Omental fat pad (tissue), 4 donors: ENCODE measurements around the gene TRAPPC2L. TPM values are rescaled to one million over a fixed set of nuclear protein-coding genes. Genes with fewer than 3 reads are reported as not detected.

Source experiments
- ATAC-seq: fragments of 150-250 bp; one replicate; pipeline ENCODE4 v1.9.1; 2016; ENCODE audit warnings: mild to moderate bottlenecking, moderate library complexity; ENCODE audit not compliant: low FRiP score
- DNase-seq: peaks from one replicate; pipeline ENCODE4 v3.0.0-alpha.2; 2019; ENCODE audit warnings: low spot score
- total RNA-seq, 4 donors: library from RNA; depleted of rRNA; stranded (reverse); fragments of >200 nt; gene quantifications; one replicate each; pipeline ENCODE4 v1.1.0, GENCODE V29; 2016
- TF ChIP-seq, protein P1 (sequence below), 3 donors: fragments of 450-650 bp; IDR thresholded peaks; one replicate each; pipeline ENCODE4 v1.5.1; 2016 to 2017; ENCODE audit warnings: antibody characterized with exemption in 3 of 3, mild to moderate bottlenecking in 3 of 3, moderate library complexity in 2 of 3

The TRAPPC2L gene
- total RNA-seq, 4 donors from 2014 or later, result 25.3 to 49.4 (median 39.7) TPM

DNA sequence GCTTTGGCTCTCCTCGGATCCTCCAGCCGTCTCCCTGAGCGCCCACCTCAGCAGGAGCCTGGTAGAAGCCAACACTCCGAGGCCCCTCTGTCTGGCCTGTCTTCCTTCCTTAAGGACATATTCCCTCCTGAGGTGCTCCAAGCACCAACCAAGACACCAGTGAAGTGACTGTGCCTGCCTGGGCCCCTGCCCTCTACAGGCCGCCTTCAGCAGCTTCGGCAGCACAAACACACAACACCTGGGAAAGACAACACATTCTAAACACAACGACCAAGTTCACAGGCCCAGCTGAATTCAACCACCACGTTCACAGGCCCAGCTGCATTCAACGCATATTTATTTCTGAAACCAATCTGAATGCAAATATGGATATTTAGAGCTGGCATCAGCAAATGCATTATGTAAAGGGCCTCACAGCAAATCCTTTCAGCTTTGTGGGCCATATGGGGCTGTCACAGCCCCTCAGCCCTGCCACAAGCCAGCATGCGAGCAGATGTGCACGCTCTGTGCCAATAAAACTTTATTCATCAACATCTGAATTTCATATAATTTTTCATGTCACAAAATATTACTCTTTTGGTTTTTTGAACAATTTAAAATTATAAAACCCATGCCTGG lies 12.4 kb upstream of the TRAPPC2L start:
- TF ChIP-seq, protein P1, sequence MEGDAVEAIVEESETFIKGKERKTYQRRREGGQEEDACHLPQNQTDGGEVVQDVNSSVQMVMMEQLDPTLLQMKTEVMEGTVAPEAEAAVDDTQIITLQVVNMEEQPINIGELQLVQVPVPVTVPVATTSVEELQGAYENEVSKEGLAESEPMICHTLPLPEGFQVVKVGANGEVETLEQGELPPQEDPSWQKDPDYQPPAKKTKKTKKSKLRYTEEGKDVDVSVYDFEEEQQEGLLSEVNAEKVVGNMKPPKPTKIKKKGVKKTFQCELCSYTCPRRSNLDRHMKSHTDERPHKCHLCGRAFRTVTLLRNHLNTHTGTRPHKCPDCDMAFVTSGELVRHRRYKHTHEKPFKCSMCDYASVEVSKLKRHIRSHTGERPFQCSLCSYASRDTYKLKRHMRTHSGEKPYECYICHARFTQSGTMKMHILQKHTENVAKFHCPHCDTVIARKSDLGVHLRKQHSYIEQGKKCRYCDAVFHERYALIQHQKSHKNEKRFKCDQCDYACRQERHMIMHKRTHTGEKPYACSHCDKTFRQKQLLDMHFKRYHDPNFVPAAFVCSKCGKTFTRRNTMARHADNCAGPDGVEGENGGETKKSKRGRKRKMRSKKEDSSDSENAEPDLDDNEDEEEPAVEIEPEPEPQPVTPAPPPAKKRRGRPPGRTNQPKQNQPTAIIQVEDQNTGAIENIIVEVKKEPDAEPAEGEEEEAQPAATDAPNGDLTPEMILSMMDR (IDR thresholded peaks at IDR 0.05), result no peak
- DNase-seq, result no peak
- ATAC-seq, result no peak

DNA sequence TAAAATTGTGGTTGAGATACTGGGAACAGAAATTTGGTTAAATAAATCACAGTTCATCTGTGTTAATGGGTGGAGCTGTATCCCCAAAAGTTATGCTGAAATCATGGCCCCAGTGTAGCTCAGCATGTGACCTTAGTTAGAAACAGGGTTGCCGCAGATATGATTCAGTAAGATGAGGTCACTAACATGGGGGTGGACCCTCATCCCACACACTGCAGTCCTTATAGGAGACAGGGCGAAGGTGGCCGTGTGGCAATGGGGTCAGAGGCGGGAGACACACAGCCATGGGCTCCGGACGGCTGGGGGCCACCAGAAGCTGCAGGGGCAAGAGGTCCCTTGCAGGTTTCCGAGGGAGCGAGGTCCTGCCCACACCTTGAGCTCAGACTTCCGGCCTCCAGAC lies 10.8 kb upstream of the TRAPPC2L start:
- no peak for DNase-seq
- TF ChIP-seq, protein P1 (IDR thresholded peaks at IDR 0.05), result no peak
- ATAC-seq, result peak; percentile 12

DNA sequence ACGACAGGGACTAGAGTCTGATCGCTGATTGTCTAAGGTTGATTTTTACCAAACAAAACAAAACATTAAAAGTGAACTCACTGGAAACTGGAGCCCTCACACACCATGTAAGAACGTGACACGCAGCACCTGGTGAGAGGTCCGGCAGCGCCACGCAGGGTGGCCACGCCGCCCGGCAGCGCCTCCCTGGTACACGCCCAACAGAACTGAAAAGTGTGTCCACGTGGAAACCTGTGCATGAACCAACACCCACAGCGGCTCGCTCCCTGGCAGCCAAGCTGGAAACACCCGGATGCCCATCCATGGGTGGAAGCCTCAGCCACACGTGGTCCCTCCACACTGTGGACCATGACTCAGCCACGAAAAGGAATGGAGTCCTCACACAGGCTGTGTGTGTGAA lies 9.3 kb upstream of the TRAPPC2L start:
- no peak for ATAC-seq
- TF ChIP-seq, protein P1 (IDR thresholded peaks at IDR 0.05), result no peak
- DNase-seq, result no peak

DNA sequence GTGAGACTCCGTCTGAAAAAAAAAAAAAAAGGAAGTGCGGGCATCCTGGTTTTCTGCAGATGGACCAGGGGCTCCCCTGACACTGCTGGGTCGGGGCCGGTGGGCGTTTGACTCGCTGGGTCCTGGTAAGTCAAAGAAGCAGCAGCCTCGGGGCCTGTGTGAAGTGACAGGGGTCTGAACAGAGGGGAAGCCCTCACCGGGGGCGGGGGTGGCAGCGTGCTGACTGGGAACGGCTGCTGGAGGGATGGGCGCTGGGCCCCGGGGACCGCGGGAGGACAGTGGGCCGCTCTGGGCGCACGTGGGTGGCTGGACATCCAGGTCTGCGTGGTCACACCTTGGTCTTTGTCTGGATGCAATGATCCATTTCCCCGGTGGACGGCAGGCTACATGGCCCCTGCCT lies 8.4 kb upstream of the TRAPPC2L start:
- no peak for ATAC-seq
- TF ChIP-seq, protein P1 (IDR thresholded peaks at IDR 0.05), result no peak

DNA sequence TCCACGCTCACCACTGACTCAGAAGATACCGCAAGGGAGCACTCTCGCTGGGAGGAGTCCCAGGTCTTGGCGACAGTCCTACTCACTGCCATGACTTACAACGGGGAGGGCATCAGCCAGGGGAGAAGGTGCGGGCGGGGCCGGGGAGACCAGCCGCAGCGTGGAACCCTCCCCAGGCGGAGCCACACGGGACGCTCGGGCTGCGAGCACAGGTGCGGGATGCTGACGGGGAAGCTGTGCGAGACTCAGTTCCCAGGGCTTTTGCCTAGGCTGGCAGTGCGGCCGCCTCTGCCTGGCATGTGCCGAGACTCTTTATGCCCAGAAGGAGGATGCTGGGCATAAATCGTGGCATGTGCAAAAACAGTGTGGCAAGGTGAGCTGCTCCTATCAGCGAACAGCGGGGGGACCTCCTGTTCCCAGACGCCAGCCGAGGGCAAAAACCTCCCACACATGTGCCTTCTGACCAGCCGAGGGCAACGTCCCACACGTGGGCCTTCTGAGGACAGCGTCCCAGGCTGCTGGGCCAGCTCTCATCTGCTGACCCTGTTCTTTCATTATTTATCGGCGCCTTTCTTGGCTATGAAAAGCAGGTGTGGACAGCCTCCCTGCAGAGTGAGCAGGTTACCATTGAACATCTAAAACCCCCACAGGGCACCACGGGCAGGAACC lies 6.3 kb upstream of the TRAPPC2L start:
- TF ChIP-seq, protein P1 (IDR thresholded peaks at IDR 0.05), result no peak
- DNase-seq, result no peak
- ATAC-seq, result no peak

More for the DNA sequence above, 8.4 kb upstream of the TRAPPC2L start:
- DNase-seq, result no peak

DNA sequence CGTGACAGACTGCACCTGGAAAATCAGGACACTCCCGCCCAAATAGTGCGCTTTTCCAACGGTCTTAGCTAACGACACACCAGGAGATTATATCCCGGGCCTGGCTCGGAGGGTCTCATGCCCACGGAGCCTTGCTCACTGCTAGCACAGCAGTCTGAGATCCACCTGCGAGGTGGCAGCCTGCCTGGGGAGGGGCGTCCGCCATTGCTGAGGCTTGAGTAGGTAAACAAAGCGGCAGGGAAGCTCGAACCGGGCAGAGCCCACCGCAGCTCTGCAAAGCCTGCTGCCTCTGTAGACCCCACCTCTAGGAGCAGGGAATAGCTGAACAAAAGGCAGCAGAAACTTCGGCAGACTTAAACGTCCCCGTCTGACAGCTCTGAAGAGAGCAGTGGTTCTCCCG lies 5.3 kb upstream of the TRAPPC2L start:
- TF ChIP-seq, protein P1 (IDR thresholded peaks at IDR 0.05), result no peak
- ATAC-seq (no peak), DNase-seq (no peak)
